Iris pigment epithelial cell (primary cell): ENCODE measurements around the gene DHRSX.
"Not testable (repeated sequence)": the region's sequence is repeated elsewhere in the genome, so short reads cannot be mapped to it uniquely, and the experiment has no call there.

Experiments
- DNase-seq: peaks from one replicate; pipeline ENCODE4 v3.0.0-alpha.2; 2011; ENCODE audit warnings: low read depth

DHRSX gene

DNA sequence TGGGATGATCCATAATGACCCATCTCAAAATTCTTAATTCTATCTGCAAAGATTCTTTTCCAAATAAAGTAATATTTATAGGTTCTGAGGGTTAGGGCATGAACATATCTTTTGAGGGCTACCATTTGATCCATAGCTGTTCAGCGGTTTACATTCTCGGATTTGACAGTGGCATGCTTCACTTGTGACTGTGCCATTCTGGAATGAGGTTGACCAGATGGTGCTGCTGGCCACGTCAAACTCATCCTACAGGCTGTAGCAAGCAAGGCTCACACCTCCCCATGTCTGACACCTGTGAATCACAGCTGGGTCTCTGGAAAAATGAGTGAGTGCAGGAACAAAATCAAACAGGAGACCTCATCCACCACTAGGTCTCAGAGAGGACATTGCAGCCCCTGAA is 280.5 kb downstream of the DHRSX start:
- no peak for DNase-seq

- DNase-seq: not testable (repeated sequence)
These were observed 286.5 kb downstream of the DHRSX start for GRCh38 chrX:2214138-2214823.

- not testable (repeated sequence) for DNase-seq
These were observed 289.1 kb downstream of the DHRSX start for GRCh38 chrX:2211667-2212066.

DNA sequence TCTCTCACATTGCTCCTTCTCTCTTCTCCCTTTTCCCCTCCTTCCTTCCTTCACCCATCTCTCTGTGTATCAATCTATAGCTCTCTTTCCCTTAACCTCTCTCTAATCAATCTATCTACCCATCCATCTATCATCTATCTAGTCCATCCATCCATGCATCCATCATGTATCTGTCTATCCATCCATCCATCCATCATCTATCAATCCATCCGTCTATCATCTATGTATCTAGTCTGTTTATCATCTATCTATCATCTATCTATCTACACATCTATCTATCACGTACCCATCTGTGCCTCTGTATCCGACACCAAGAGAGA is 307.5 kb downstream of the DHRSX start:
- DNase-seq: no peak

GRCh38 chrX:2192584-2193272 is 308.0 kb downstream of the DHRSX start:
- no peak for DNase-seq

GRCh38 chrX:2188840-2189239 is 311.9 kb downstream of the DHRSX start:
- DNase-seq: no peak

GRCh38 chrX:2188330-2188792 is 312.4 kb downstream of the DHRSX start:
- DNase-seq: peak; percentile 40

- DNase-seq: no peak
These were observed 313.2 kb downstream of the DHRSX start for GRCh38 chrX:2187352-2188115.

DNA sequence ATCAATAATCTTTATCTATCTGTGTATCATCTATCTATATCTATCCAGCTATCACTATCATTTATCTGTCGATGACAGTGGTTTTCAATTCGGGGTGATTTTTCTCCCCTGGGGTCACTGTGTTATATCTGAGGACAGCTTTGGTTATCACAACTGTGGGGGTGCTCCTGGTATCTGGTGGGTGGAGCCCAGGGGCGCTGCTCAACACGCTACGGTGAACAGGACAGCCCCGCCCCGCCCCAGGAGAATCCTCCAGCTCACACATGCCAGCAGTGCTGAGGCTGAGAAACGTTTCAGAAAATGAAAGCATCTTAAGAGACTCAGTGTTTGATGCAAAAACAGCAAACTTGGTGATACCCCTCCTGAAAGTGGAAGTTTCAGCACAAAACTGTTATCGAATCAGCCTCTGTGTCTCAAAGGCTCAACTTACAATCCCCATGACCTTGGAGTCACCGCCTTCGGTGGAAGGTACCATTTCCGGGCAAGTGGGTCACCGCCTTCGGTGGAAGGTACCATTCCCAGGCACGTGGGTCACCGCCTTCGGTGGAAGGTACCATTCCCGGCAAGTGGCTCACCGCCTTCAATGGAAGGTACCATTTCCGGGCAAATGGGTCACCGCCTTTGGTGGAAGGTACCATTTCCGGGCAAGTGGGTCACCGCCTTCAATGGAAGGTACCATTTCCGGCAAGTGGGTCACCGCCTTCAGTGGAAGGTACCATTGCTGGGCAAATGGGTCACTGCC is 315.3 kb downstream of the DHRSX start:
- DNase-seq: no peak

DNA sequence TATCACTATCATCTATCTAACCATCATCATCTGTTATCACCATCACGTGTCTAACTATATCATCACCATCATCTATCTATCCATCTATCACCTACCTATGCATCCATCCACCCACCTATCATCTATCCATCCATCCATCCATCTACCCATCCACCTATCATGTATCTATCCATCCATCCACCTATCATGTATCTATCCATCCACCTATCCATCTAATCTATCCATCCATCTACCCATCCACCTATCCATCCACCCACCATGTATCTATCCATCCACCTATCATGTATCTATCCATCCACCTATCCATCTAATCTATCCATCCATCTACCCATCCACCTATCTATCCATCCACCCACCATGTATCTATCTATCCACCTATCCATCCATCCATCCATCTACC is 316.7 kb downstream of the DHRSX start:
- DNase-seq: no peak

- no peak for DNase-seq
These were observed 317.5 kb downstream of the DHRSX start for GRCh38 chrX:2183193-2183725.

- DNase-seq: no peak
These were observed 323.2 kb downstream of the DHRSX start for GRCh38 chrX:2177541-2177940.

- DNase-seq: no peak
These were observed 324.0 kb downstream of the DHRSX start for GRCh38 chrX:2176733-2177132.

- no peak for DNase-seq
These were observed 324.5 kb downstream of the DHRSX start for GRCh38 chrX:2176274-2176673.

DNA sequence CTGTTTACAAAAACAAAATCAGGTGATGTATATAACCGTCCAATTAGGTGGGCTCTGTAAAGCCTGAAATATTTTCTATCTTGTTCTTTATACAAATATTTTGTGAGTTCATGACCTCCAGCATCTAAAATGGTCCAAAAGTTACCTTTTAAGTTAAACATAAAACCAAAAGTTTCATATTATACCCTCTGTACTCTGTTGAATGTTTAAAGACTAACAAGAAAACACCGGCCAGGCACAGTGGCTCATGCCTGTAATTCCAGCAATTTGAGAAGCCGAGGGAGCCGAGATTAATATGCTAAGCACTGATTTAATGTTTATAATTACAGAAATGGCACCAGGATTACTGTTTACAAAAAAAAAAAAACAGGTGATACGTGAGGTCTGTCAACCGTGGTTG is 328.4 kb downstream of the DHRSX start:
- no peak for DNase-seq
